GM19351 (cell line): Measurements from ENCODE around the gene PROSER2.

Experiments used
- ATAC-seq: cut with Tn5 transposase; IDR thresholded peaks from one replicate; pipeline ENCODE4 v1.9.1; 2021; ENCODE audit warnings: mild to moderate bottlenecking, moderate library complexity; ENCODE audit not compliant: unreplicated experiment

The PROSER2 gene

GRCh38 chr10:11799736-11800080 lies 23.4 kb upstream of the PROSER2 start:
- no peak for ATAC-seq

- no peak for ATAC-seq
Observed at GRCh38 chr10:11804336-11804735, 18.8 kb upstream of the PROSER2 start.

GRCh38 chr10:11805792-11806191 lies 17.4 kb upstream of the PROSER2 start:
- no peak for ATAC-seq

GRCh38 chr10:11806706-11807105 lies 16.4 kb upstream of the PROSER2 start:
- ATAC-seq = no peak

- no peak for ATAC-seq
Observed at GRCh38 chr10:11808808-11809207, 14.3 kb upstream of the PROSER2 start.

GRCh38 chr10:11810313-11810766 lies 12.8 kb upstream of the PROSER2 start:
- no peak for ATAC-seq

GRCh38 chr10:11810973-11811372 lies 12.2 kb upstream of the PROSER2 start:
- no peak for ATAC-seq

- no peak for ATAC-seq
Observed at GRCh38 chr10:11813177-11813576, 10.0 kb upstream of the PROSER2 start.

GRCh38 chr10:11813855-11814567 lies 9.1 kb upstream of the PROSER2 start:
- no peak for ATAC-seq

GRCh38 chr10:11819027-11819426 lies 4.1 kb upstream of the PROSER2 start:
- no peak for ATAC-seq

- ATAC-seq = no peak
Observed at GRCh38 chr10:11822026-11822756, 965 bp upstream of the PROSER2 start.

GRCh38 chr10:11822809-11823121 lies 391 bp upstream of the PROSER2 start:
- ATAC-seq = no peak

GRCh38 chr10:11823989-11824346 lies 812 bp downstream of the PROSER2 start:
- no peak for ATAC-seq

GRCh38 chr10:11824376-11824775 lies 1.2 kb downstream of the PROSER2 start:
- ATAC-seq = no peak

- ATAC-seq = no peak
Observed at GRCh38 chr10:11824825-11825224, 1.7 kb downstream of the PROSER2 start.

GRCh38 chr10:11825796-11826414 lies 2.7 kb downstream of the PROSER2 start:
- no peak for ATAC-seq

GRCh38 chr10:11827006-11827405 lies 3.9 kb downstream of the PROSER2 start:
- ATAC-seq = no peak

- ATAC-seq = no peak
Observed at GRCh38 chr10:11827414-11827813, 4.3 kb downstream of the PROSER2 start.

GRCh38 chr10:11828682-11829284 lies 5.6 kb downstream of the PROSER2 start:
- no peak for ATAC-seq

GRCh38 chr10:11830836-11831519 lies 7.8 kb downstream of the PROSER2 start:
- no peak for ATAC-seq

- no peak for ATAC-seq
Observed at GRCh38 chr10:11831520-11831951, 8.4 kb downstream of the PROSER2 start.
